Measurements from ENCODE around the gene ELAVL4. TPM values are rescaled to one million over a fixed set of nuclear protein-coding genes. Genes with fewer than 3 reads are reported as not detected.

ELAVL4 gene
- total RNA-seq, 4 donors from 2014 or later = 0.13 to 0.49 (median 0.42) TPM; not detected in 1

GRCh38 chr1:50195205-50195604 is 86.5 kb downstream of the ELAVL4 start:
- no peak for DNase-seq (ENCODE audit: low spot score in 2 of 2)
- no peak for TF ChIP-seq CTCF (IDR thresholded peaks at IDR 0.05)
- TF ChIP-seq POLR2A (IDR thresholded peaks at IDR 0.05) = no peak
- WGBS, 2 donors = 58 to 65% methylated on average over 2 of the region's 2 CpGs
- intact Hi-C loops (cut with DNase I; ENCODE audit: low total_unique reads) = no loop called here
- no peak overlapping the region for H3K4me3 ChIP-seq (ENCODE audit: low read depth, poor library complexity, severe bottlenecking)

DNA sequence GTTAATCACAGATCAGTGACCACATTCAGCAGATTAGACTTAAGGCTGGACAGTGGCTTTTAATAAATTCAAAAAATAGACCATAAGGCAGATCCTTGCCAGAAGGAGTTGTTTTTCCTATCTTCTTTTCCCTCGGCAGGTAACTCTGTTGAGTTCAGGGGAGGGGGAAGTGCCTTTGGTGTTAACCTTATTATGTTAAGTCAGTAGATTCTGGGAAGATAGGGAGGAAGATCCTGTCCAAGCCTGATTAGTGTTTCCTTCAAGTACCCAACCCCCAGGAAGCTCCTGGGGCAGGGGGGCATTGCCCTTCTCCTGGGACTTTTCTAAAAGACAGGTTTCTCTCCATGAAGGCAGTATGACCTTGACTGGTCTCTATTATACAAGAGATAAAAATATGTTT is 87.4 kb downstream of the ELAVL4 start:
- no peak for DNase-seq (ENCODE audit: low spot score in 2 of 2)
- no peak for TF ChIP-seq POLR2A (IDR thresholded peaks at IDR 0.05)
- TF ChIP-seq CTCF (IDR thresholded peaks at IDR 0.05) = no peak
- WGBS, 2 donors = 60 to 69% methylated on average over 1 of the region's 1 CpG
- intact Hi-C loops (cut with DNase I; ENCODE audit: low total_unique reads) = no loop called here
- H3K4me3 ChIP-seq (ENCODE audit: low read depth, poor library complexity, severe bottlenecking) = no peak overlapping the region

DNA sequence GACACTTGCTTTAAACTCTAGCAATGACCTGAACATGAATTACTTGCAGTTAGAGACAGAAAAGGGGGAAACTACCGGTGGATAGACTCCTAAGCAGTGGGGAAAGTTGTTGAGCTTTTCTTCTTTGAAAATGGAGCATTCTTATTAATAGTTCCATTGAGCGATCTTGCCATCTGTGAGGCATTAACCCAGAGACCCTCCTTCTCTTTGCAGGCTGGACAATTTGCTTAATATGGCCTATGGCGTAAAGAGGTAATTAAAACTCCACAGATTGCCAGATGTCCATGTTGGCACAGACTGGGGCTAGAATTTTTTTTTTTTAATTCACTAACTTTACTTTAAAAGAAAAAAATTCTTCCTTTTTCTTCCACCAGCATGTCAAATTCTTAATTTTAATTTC is 88.5 kb downstream of the ELAVL4 start:
- TF ChIP-seq POLR2A (IDR thresholded peaks at IDR 0.05) = no peak
- TF ChIP-seq CTCF (IDR thresholded peaks at IDR 0.05) = no peak
- intact Hi-C loops (cut with DNase I; ENCODE audit: low total_unique reads) = no loop called here
- H3K4me3 ChIP-seq (ENCODE audit: low read depth, poor library complexity, severe bottlenecking) = no peak overlapping the region
- DNase-seq (ENCODE audit: low spot score in 2 of 2) = no peak
- 78 to 79% methylated on average over 3 of the region's 3 CpGs for WGBS, 2 donors

- no peak overlapping the region for H3K4me3 ChIP-seq (ENCODE audit: low read depth, poor library complexity, severe bottlenecking)
- TF ChIP-seq CTCF (IDR thresholded peaks at IDR 0.05) (no peak), POLR2A (IDR thresholded peaks at IDR 0.05) (no peak)
- intact Hi-C loops (cut with DNase I; ENCODE audit: low total_unique reads) = no loop called here
- 43 to 54% methylated on average over 2 of the region's 2 CpGs for WGBS, 2 donors
- DNase-seq (ENCODE audit: low spot score in 2 of 2) = no peak
Measured at GRCh38 chr1:50208315-50208714, 99.6 kb downstream of the ELAVL4 start.

DNA sequence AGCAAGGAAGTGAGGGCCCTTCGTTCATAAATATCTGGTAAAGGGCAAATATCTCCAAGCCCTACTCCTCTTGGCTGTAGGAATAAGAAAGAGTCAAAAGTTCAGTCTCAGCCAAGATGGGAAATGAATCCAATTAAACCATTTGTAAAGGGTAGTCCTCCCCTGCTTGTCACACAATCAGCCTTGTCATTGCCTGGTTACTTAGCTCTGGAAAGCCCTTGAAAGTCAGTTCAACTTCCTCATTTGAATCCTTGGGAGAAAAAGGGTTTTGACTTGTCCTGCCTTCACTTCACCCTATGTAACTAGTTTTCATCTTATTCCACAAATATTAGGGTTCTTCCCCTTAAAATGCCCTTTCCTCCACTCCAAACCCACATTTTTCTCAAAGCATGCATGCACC is 100.0 kb downstream of the ELAVL4 start:
- no peak overlapping the region for H3K4me3 ChIP-seq (ENCODE audit: low read depth, poor library complexity, severe bottlenecking)
- intact Hi-C loops (cut with DNase I; ENCODE audit: low total_unique reads) = no loop called here
- TF ChIP-seq CTCF (IDR thresholded peaks at IDR 0.05) (no peak), POLR2A (IDR thresholded peaks at IDR 0.05) (no peak)
- DNase-seq (ENCODE audit: low spot score in 2 of 2) = no peak
- WGBS, 2 donors = 46 to 75% methylated on average over 1 of the region's 1 CpG

DNA sequence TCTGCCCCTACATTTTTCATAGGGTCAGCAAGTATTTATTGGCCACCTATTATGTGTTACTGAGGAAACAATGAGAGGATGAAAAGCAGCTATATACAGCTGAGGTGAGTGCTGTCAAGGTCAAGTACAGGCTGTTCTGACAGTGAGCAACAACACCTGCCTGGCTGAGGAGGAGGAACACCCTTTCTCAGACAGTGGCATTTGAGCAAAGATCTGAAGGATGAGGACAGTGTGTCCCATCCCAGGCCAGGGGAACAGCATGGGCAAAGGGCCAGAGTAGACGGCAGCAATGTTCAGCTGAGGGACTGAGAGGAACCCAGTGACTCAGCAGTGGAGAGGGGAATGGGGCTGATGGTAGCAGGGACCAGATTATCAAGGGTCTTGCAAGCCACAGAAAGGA is 101.0 kb downstream of the ELAVL4 start:
- TF ChIP-seq POLR2A (IDR thresholded peaks at IDR 0.05) = no peak
- TF ChIP-seq CTCF (IDR thresholded peaks at IDR 0.05) = no peak
- no peak for DNase-seq (ENCODE audit: low spot score in 2 of 2)
- no peak overlapping the region for H3K4me3 ChIP-seq (ENCODE audit: low read depth, poor library complexity, severe bottlenecking)
- 50 to 53% methylated on average over 1 of the region's 1 CpG for WGBS, 2 donors
- intact Hi-C loops (cut with DNase I; ENCODE audit: low total_unique reads) = no loop called here

Data from lower leg skin (tissue), 4 donors.